A549 (cell line): Measurements from ENCODE around the gene KCTD20. TPM values are rescaled to one million over a fixed set of nuclear protein-coding genes. Genes with fewer than 3 reads are reported as not detected.

Source experiments
- ATAC-seq, 2 experiments: fragments of 200-7000 bp in 1 of 2; fragments of >200 bp in 1 of 2; cut with Nextera tagmentation in 1 of 2; cut with Tn5 transposase in 1 of 2; 3 replicates each; pipeline versions ENCODE4 v1.8.0 to v1.9.1; 2018 to 2020; ENCODE audit warnings: mild to moderate bottlenecking in 1 of 2, moderate library complexity in 1 of 2
- CTCF ChIA-PET: fragments of 300-600 bp; sonication (Branson Sonifier 250); formaldehyde crosslinking; extraction: SDS; loops from one replicate; lab custom pipeline; 2021; ENCODE audit warnings: antibody characterized with exemption, inconsistent platforms; lab: Yijun Ruan, JAX
- POLR2A ChIA-PET: fragments of 350-600 bp; formaldehyde crosslinking; extraction: SDS; loops from one replicate; lab custom pipeline; 2021; ENCODE audit warnings: antibody characterized with exemption, inconsistent platforms; lab: Yijun Ruan, JAX
- DNase-seq, 2 experiments: peaks; one replicate each; pipeline versions ENCODE4 v3.0.0 to v3.0.0-alpha.2; 2011 to 2016; ENCODE audit warnings: low read depth in 1 of 2, low spot score in 1 of 2
- FAIRE-seq: peaks from 2 replicates; lab custom pipeline; 2011; peaks lifted over from hg19 to GRCh38; lab: Jason Lieb, UNC
- H3K27ac ChIP-seq, 2 experiments: fragments of >200 bp; sonication (Bioruptor Twin); formaldehyde crosslinking; 3 replicates each; pipeline ENCODE4 v1.5.1; 2016 to 2017
- H3K4me1 ChIP-seq: fragments of >200 bp; sonication (Bioruptor Twin); formaldehyde crosslinking; 3 replicates; pipeline ENCODE4 v1.6.1; 2016
- H3K4me2 ChIP-seq: fragments of >200 bp; sonication (Bioruptor Twin); formaldehyde crosslinking; 3 replicates; pipeline ENCODE4 v1.6.1; 2016
- H3K4me3 ChIP-seq: fragments of >200 bp; sonication (Bioruptor Twin); formaldehyde crosslinking; 3 replicates; pipeline ENCODE4 v1.5.1; 2016
- H3K9me3 ChIP-seq: fragments of >200 bp; sonication (Bioruptor Twin); formaldehyde crosslinking; 3 replicates; pipeline ENCODE4 v1.6.1; 2016
- CBX8 ChIP-seq: fragments of 200-600 bp; sonication (generic); IDR thresholded peaks from 2 replicates; pipeline ENCODE4 v1.6.1; 2016
- CHD2 ChIP-seq: fragments of 150-350 bp; IDR thresholded peaks from 2 replicates; pipeline ENCODE4 v1.6.1; 2014; ENCODE audit warnings: low read length; ENCODE audit not compliant: partially characterized antibody
- CHD4 ChIP-seq: fragments of 200-600 bp; sonication (generic); IDR thresholded peaks from 2 replicates; pipeline ENCODE4 v1.6.1; 2016; ENCODE audit warnings: antibody characterized with exemption, mild to moderate bottlenecking, borderline replicate concordance
- FOSL2 ChIP-seq, 2 experiments: fragments of 450-650 bp in 1 of 2; fragments of >200 bp in 1 of 2; sonication (Bioruptor Twin) in 1 of 2; formaldehyde crosslinking; IDR thresholded peaks; 2 replicates each; pipeline versions ENCODE4 v1.5.0 to v1.6.1; 2016 to 2020; ENCODE audit warnings: mild to moderate bottlenecking in 1 of 2, moderate library complexity in 1 of 2
- GATA3 ChIP-seq: IDR thresholded peaks from 2 replicates; pipeline ENCODE4 v1.6.1; 2012; ENCODE audit warnings: borderline replicate concordance
- HEYL ChIP-seq: fragments of 250-450 bp; sonication (Bioruptor Pico); IDR thresholded peaks from 2 replicates; pipeline ENCODE4 v1.8.0; 2021; ENCODE audit warnings: mild to moderate bottlenecking, moderate library complexity
- HOXB13 ChIP-seq: fragments of 250-450 bp; sonication (Bioruptor Pico); IDR thresholded peaks from 2 replicates; pipeline ENCODE4 v1.5.0; 2020; ENCODE audit warnings: low read depth, mild to moderate bottlenecking, moderate library complexity
- JUN ChIP-seq, 2 experiments: fragments of >200 bp; sonication (Bioruptor Twin); formaldehyde crosslinking; IDR thresholded peaks; 2 replicates in 1 of 2; 3 replicates in 1 of 2; pipeline ENCODE4 v1.6.1; 2016 to 2017
- KDM5A ChIP-seq: fragments of 200-600 bp; sonication (generic); IDR thresholded peaks from 2 replicates; pipeline ENCODE4 v1.6.1; 2016; ENCODE audit warnings: antibody characterized with exemption, mild to moderate bottlenecking
- MAX ChIP-seq: IDR thresholded peaks from 2 replicates; pipeline ENCODE4 v1.6.1; 2012
- MYC ChIP-seq: IDR thresholded peaks from 2 replicates; pipeline ENCODE4 v1.6.1; 2012; ENCODE audit warnings: mild to moderate bottlenecking, inconsistent platforms, low read length, improper control_type of control experiment, borderline replicate concordance
- PBX3 ChIP-seq: IDR thresholded peaks from 2 replicates; pipeline ENCODE4 v1.6.1; 2012
- PHF8 ChIP-seq: fragments of 200-600 bp; sonication (generic); IDR thresholded peaks from 2 replicates; pipeline ENCODE4 v1.6.1; 2016; ENCODE audit warnings: low read depth, mild to moderate bottlenecking, antibody characterized with exemption, moderate library complexity, borderline replicate concordance
- POLR2A ChIP-seq: IDR thresholded peaks from 2 replicates; pipeline ENCODE4 v1.6.1; 2012; ENCODE audit warnings: mild to moderate bottlenecking, low read length
- POLR2AphosphoS2 ChIP-seq: conservative IDR thresholded peaks from 2 replicates; pipeline ENCODE4 v1.6.1; 2012; ENCODE audit warnings: low read length, improper control_type of control experiment, inconsistent platforms
- RCOR1 ChIP-seq: fragments of 150-350 bp; IDR thresholded peaks from 2 replicates; pipeline ENCODE4 v1.6.1; 2014; ENCODE audit warnings: antibody characterized with exemption, low read length, low read depth
- REST ChIP-seq: fragments of 200-600 bp; sonication (generic); IDR thresholded peaks from 2 replicates; pipeline ENCODE4 v1.6.1; 2016; ENCODE audit warnings: antibody characterized with exemption, mild to moderate bottlenecking, moderate library complexity
- SMC3 ChIP-seq: fragments of >200 bp; sonication (Bioruptor Twin); formaldehyde crosslinking; IDR thresholded peaks from 3 replicates; pipeline ENCODE4 v1.6.1; 2018; ENCODE audit warnings: inconsistent platforms
- USF2 ChIP-seq: fragments of 450-650 bp; IDR thresholded peaks from 2 replicates; pipeline ENCODE4 v1.6.1; 2014; ENCODE audit warnings: antibody characterized with exemption
- ZFP36 ChIP-seq: fragments of 450-650 bp; IDR thresholded peaks from 2 replicates; pipeline ENCODE4 v1.6.1; 2014; ENCODE audit warnings: borderline replicate concordance; ENCODE audit not compliant: partially characterized antibody
- WGBS: methylation state at CpG from one replicate; pipeline ENCODE4 v1.1.6; 2017; ENCODE audit errors: missing lambda C conversion rate; 5-methylcytosine and 5-hydroxymethylcytosine counted together
- polyA plus RNA-seq, 4 experiments: library from polyadenylated mRNA; depleted of rRNA in 3 of 4; stranded (reverse); fragments of >200 nt; fragmentation: RNase III in 1 of 4; extraction: RNeasy Plus Mini Kit Qiagen cat#74134 plus additional on column Dnase treatment in 1 of 4; gene quantifications; 2 replicates in 3 of 4; 3 replicates in 1 of 4; pipeline ENCODE4 v1.2.3, GENCODE V29; 2011 to 2017
- small RNA-seq, 6 experiments: library from RNA; depleted of rRNA; stranded (forward); fragments of <200 nt; gene quantifications; one replicate each; pipeline ENCODE3, GENCODE V24; 2012

The KCTD20 gene
- polyA plus RNA-seq, 2 of the 4 experiments (the other 2 are of a cell fraction): 16.8 to 48.2 TPM

GRCh38 chr6:36539814-36540568 lies 97.2 kb downstream of the KCTD20 start:
- Histone ChIP-seq H3K4me1 (peaks cover 15% of the 10 kb centered on the region), H3K9me3 (no peaks in the 10 kb centered on the region), H3K27ac (no peak overlapping the region), H3K4me3 (no peak overlapping the region), H3K4me2 (no peak overlapping the region)
- DNase-seq: no peak
- TF ChIP-seq MYC (no peak), JUN (IDR thresholded peaks at IDR 0.05) (no peak), CBX8 (no peak), CHD2 (no peak), HEYL (CRISPR knock-in tag) (no peak), PHF8 (no peak), PBX3 (no peak), CHD4 (no peak), RCOR1 (no peak), ZFP36 (no peak), SMC3 (no peak), GATA3 (no peak), FOSL2 (IDR thresholded peaks at IDR 0.05) (no peak), FOSL2 (CRISPR knock-in tag; IDR thresholded peaks at IDR 0.05) (no peak), POLR2AphosphoS2 (no peak), USF2 (no peak), MAX (no peak), POLR2A (no peak), HOXB13 (CRISPR knock-in tag) (no peak), REST (no peak), KDM5A (no peak)
- ChIA-PET POLR2A (no interaction called here), CTCF (no interaction called here)
- WGBS: 89% methylated on average over 4 of the region's 4 CpGs
- FAIRE-seq: no peak
- no peak for ATAC-seq

Small RNA genes lying within 50 kb of the gene (small RNA-seq; reads per million reads assigned to genes)
- gene RN7SL502P: 0 reads per million in 6 experiments

Other genes with a start within 250 kb of the KCTD20 start
- gene BRPF3, start 246.3 kb upstream of the KCTD20 start, polyA plus RNA-seq (2011; rRNA removed): 9.8 and 10.7 TPM in 2 replicates
- 9.8 to 11.2 TPM (median 11.1 TPM) in 3 replicates for gene BRPF3, start 246.3 kb upstream of the KCTD20 start, polyA plus RNA-seq (2017; fragmentation: RNase III; extraction: RNeasy Plus Mini Kit Qiagen cat#74134 plus additional on column Dnase treatment)
- 0.09 and 0.12 TPM in 2 replicates for gene PNPLA1, start 172.9 kb upstream of the KCTD20 start, polyA plus RNA-seq (2011; rRNA removed)
- gene PNPLA1, start 172.9 kb upstream of the KCTD20 start, polyA plus RNA-seq (2017; fragmentation: RNase III; extraction: RNeasy Plus Mini Kit Qiagen cat#74134 plus additional on column Dnase treatment): 0.04 TPM in 1 of 3 replicates, not detected in the others
- gene BNIP5, start 106.1 kb upstream of the KCTD20 start, polyA plus RNA-seq (2011; rRNA removed): not detected in 2 replicates
- not detected in 3 replicates for gene BNIP5, start 106.1 kb upstream of the KCTD20 start, polyA plus RNA-seq (2017; fragmentation: RNase III; extraction: RNeasy Plus Mini Kit Qiagen cat#74134 plus additional on column Dnase treatment)
- gene ETV7, start 55.3 kb upstream of the KCTD20 start, polyA plus RNA-seq (2011; rRNA removed): 0.05 and 0.08 TPM in 2 replicates
- 0.07 to 0.12 TPM in 2 of 3 replicates, not detected in the other for gene ETV7, start 55.3 kb upstream of the KCTD20 start, polyA plus RNA-seq (2017; fragmentation: RNase III; extraction: RNeasy Plus Mini Kit Qiagen cat#74134 plus additional on column Dnase treatment)
- not detected in 2 replicates for gene PXT1, start 146 bp upstream of the KCTD20 start, polyA plus RNA-seq (2011; rRNA removed)
- gene PXT1, start 146 bp upstream of the KCTD20 start, polyA plus RNA-seq (2017; fragmentation: RNase III; extraction: RNeasy Plus Mini Kit Qiagen cat#74134 plus additional on column Dnase treatment): not detected in 3 replicates
- gene STK38, start 104.5 kb downstream of the KCTD20 start, polyA plus RNA-seq (2011; rRNA removed): 30.0 and 30.7 TPM in 2 replicates
- 30.9 to 31.6 TPM (median 31.0 TPM) in 3 replicates for gene STK38, start 104.5 kb downstream of the KCTD20 start, polyA plus RNA-seq (2017; fragmentation: RNase III; extraction: RNeasy Plus Mini Kit Qiagen cat#74134 plus additional on column Dnase treatment)
- gene SRSF3, start 151.4 kb downstream of the KCTD20 start, polyA plus RNA-seq (2011; rRNA removed): 339 and 652 TPM in 2 replicates
- gene SRSF3, start 151.4 kb downstream of the KCTD20 start, polyA plus RNA-seq (2017; fragmentation: RNase III; extraction: RNeasy Plus Mini Kit Qiagen cat#74134 plus additional on column Dnase treatment): 582 to 629 TPM (median 605 TPM) in 3 replicates
- 183 and 192 TPM in 2 replicates for gene CDKN1A, start 235.7 kb downstream of the KCTD20 start, polyA plus RNA-seq (2011; rRNA removed)
- gene CDKN1A, start 235.7 kb downstream of the KCTD20 start, polyA plus RNA-seq (2017; fragmentation: RNase III; extraction: RNeasy Plus Mini Kit Qiagen cat#74134 plus additional on column Dnase treatment): 118 to 137 TPM (median 130 TPM) in 3 replicates